DND-41 (cell line): ENCODE data around the gene NR1D1.

Source experiments
- CTCF ChIP-seq: IDR thresholded peaks from 2 replicates; pipeline ENCODE4 v1.5.1; 2012; ENCODE audit warnings: borderline replicate concordance, low read length, moderate library complexity, mild to moderate bottlenecking; ENCODE audit not compliant: poor library complexity, severe bottlenecking; ENCODE audit errors: extremely low read depth
- EZH2 ChIP-seq: IDR thresholded peaks from 3 replicates; pipeline ENCODE4 v1.6.1; 2012; ENCODE audit warnings: borderline replicate concordance, low read depth, mild to moderate bottlenecking, moderate library complexity, low read length, inconsistent platforms; ENCODE audit not compliant: severe bottlenecking

- no peak for TF ChIP-seq EZH2
- TF ChIP-seq CTCF, result no peak
Observed at GRCh38 chr17:40065769-40066510, 34.4 kb downstream of the NR1D1 start.
